ENCODE results near the gene IGSF21. TPM values are rescaled to one million over a fixed set of nuclear protein-coding genes. Genes with fewer than 3 reads are reported as not detected.
A peak's percentile ranks its signal among the peaks of the same experiment; 100 is the strongest.

The IGSF21 gene
- total and polyA plus RNA-seq, 2 of the 8 experiments (the other 6 are each of a cell fraction or from before 2014, with no cell fraction given): 22.5 to 28.5 TPM

DNA sequence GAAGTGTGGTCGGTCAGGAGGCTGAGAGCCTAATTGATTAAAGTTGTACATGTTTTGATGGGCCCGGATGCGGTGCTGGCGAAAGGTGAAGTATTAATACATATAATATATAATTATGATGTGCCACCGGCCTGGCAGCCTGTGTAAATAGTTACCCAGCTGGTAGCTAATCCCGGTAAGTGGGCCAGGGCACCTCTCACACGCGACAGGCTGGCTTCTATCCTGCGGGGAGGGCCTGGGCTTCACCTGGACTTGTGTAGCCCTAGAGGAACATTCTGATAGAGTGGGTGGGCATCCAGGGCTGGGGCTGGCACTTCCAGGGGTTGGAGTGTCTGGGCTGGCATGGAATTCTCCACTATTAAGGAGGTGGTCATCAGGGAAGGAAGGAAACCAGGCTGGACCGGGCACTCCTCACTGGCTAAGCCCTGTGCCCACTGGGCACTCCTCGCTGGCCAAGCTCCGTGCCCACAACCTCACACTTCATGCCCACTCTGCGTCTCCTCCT lies 48.3 kb downstream of the IGSF21 start:
- no peaks in the 10 kb centered on the region; the same call in 1 of the 2 replicates for H3K79me1 ChIP-seq (ENCODE audit: low read depth, low read length)
- no peak overlapping the region for H3K4me3 ChIP-seq (ENCODE audit: extremely low read depth in 1 of 4, insufficient read depth in 2 of 4, low read depth in 3 of 4, low read length in 4 of 4)
- no peak overlapping the region for H4K8ac ChIP-seq (ENCODE audit: extremely low read depth, insufficient read depth, low read length)
- H4K20me1 ChIP-seq (replicated peaks in 1 of 2; ENCODE audit: control insufficient read depth in 1 of 2, insufficient read depth in 2 of 2, low read length in 2 of 2): peaks cover 0 to 4% of the 10 kb centered on the region in 2 experiments
- no peaks in the 10 kb centered on the region for H3K36me3 ChIP-seq (ENCODE audit: control insufficient read depth in 2 of 4, insufficient read depth in 4 of 4, low read length in 3 of 4)
- no peak overlapping the region for H2BK15ac ChIP-seq (ENCODE audit: low read length)
- no peak overlapping the region for H2BK20ac ChIP-seq (ENCODE audit: low read length)
- no peak overlapping the region for H4K5ac ChIP-seq (ENCODE audit: insufficient read length, low read depth, low read length)
- no peak for FAIRE-seq
- no peak overlapping the region for H3K9ac ChIP-seq (replicated peaks in 1 of 4; ENCODE audit: extremely low read depth in 1 of 4, low read depth in 3 of 4, low read length in 3 of 4)
- WGBS, 2 experiments (ENCODE audit: extremely low coverage in 1 of 2, insufficient coverage in 1 of 2, insufficient read length in 1 of 2, insufficient replicate concordance in 2 of 2, low coverage in 1 of 2, low lambda C conversion rate in 2 of 2, missing lambda C conversion rate in 1 of 2): 94% methylated on average over 13 of the region's 13 CpGs; no CpG with 5 or more reads in 1 of the 2 experiments
- H4K91ac ChIP-seq (replicated peaks; ENCODE audit: insufficient read length, low read length): no peak overlapping the region
- ChIA-PET POLR2A (ENCODE audit: partially characterized antibody) (interaction anchor here (0.8 kb wide), 1 partner anchor 16 kb away, joined by 3 read pairs; no protein-coding TSS in a partner anchor), CTCF (ENCODE audit: partially characterized antibody) (interaction anchor here (0.7 to 3.4 kb wide), 9 partner anchors 8 to 239 kb away, joined by 3 to 12 read pairs (median 4); partner anchors contain the start of gene IGSF21)
- H3K4me2 ChIP-seq (ENCODE audit: insufficient read depth in 1 of 2, low read depth in 2 of 2, low read length in 2 of 2): no peak overlapping the region
- H3K56ac ChIP-seq (replicated peaks; ENCODE audit: insufficient read length, low read depth, low read length): no peak overlapping the region
- no peaks in the 10 kb centered on the region for H3K9me3 ChIP-seq (ENCODE audit: insufficient read depth in 2 of 2, low read depth in 1 of 2, low read length in 1 of 2)
- no peaks in the 10 kb centered on the region for H3K23me2 ChIP-seq (ENCODE audit: low read depth, low read length)
- H2BK12ac ChIP-seq (ENCODE audit: low read depth, low read length): peak overlapping the region; percentile 17; the same call in 1 of the 2 replicates
- no peak overlapping the region for H2AFZ ChIP-seq (ENCODE audit: low read length)
- H3K4ac ChIP-seq (replicated peaks; ENCODE audit: insufficient read length, low read depth, low read length): no peak overlapping the region
- DNase-seq (ENCODE audit: low read depth in 1 of 2, low spot score in 2 of 2): no peak
- H2BK120ac ChIP-seq (replicated peaks; ENCODE audit: low read depth, low read length): no peak overlapping the region
- H2BK5ac ChIP-seq (ENCODE audit: low read depth, low read length): no peak overlapping the region
- no peaks in the 10 kb centered on the region for H3K79me2 ChIP-seq (ENCODE audit: control insufficient read depth in 1 of 2, insufficient read depth in 2 of 2, low read length in 2 of 2)
- no peaks in the 10 kb centered on the region for H3K27me3 ChIP-seq (replicated peaks in 1 of 4; ENCODE audit: control insufficient read depth in 3 of 4, extremely low read depth in 1 of 4, insufficient read depth in 3 of 4, low read length in 3 of 4)
- no peak overlapping the region for H2AK5ac ChIP-seq (ENCODE audit: low read depth, low read length)
- no peak overlapping the region for H3K18ac ChIP-seq (ENCODE audit: extremely low read depth, low read length)
- no peak overlapping the region for H3K23ac ChIP-seq (ENCODE audit: insufficient read length)
- H3K14ac ChIP-seq (ENCODE audit: insufficient read length): no peak overlapping the region
- H3K27ac ChIP-seq (ENCODE audit: low read depth, low read length): no peak overlapping the region
- no peaks in the 10 kb centered on the region; a peak in 1 of 7 replicates for H3K4me1 ChIP-seq (replicated peaks in 1 of 4; ENCODE audit: control insufficient read depth in 3 of 4, insufficient read depth in 4 of 4, low read length in 3 of 4)
- TF ChIP-seq RFX5 (IDR thresholded peaks at IDR 0.05; ENCODE audit: borderline replicate concordance, low read depth, low read length) (no peak), KDM5A (IDR thresholded peaks at IDR 0.05; ENCODE audit: low read length) (no peak), ASH2L (IDR thresholded peaks at IDR 0.05; ENCODE audit: low read length) (no peak), GTF2F1 (IDR thresholded peaks at IDR 0.05; ENCODE audit: borderline replicate concordance, low read depth, low read length) (no peak), TCF12 (IDR thresholded peaks at IDR 0.05; ENCODE audit: low read depth, low read length) (no peak), POU5F1 (IDR thresholded peaks at IDR 0.05; ENCODE audit: low read depth, low read length) (no peak), NRF1 (IDR thresholded peaks at IDR 0.05; ENCODE audit: low read depth, low read length) (no peak), SIN3A (conservative IDR thresholded peaks at IDR 0.05 in 1 of 2, IDR thresholded peaks at IDR 0.05 in 1 of 2; ENCODE audit: low read depth in 1 of 2, low read length in 2 of 2) (no peak), SUZ12 (IDR thresholded peaks at IDR 0.05; ENCODE audit: low read length) (no peak), GABPA (IDR thresholded peaks at IDR 0.05; ENCODE audit: borderline replicate concordance, insufficient read depth, low read length) (no peak), HDAC6 (IDR thresholded peaks at IDR 0.05; ENCODE audit: low read depth, low read length) (no peak)
